Left forelimb (tissue), 1 donor: ENCODE measurements around the gene CGN.

Experiments used
- DNase-seq: peaks from one replicate; pipeline ENCODE4 v3.0.0-alpha.2; 2018; ENCODE audit warnings: low spot score

Gene CGN

GRCh38 chr1:151526735-151527525, 15.7 kb downstream of the CGN start:
- no peak for DNase-seq

GRCh38 chr1:151529211-151529702, 18.1 kb downstream of the CGN start:
- DNase-seq, result no peak

- no peak for DNase-seq
Measured at GRCh38 chr1:151529781-151530180, 18.6 kb downstream of the CGN start.

GRCh38 chr1:151530461-151530860, 19.3 kb downstream of the CGN start:
- DNase-seq, result no peak

- DNase-seq, result no peak
Measured at GRCh38 chr1:151533870-151534269, 22.7 kb downstream of the CGN start.

- DNase-seq, result peak; percentile 83
Measured at GRCh38 chr1:151534662-151535278, 23.6 kb downstream of the CGN start.

GRCh38 chr1:151535326-151536271, 24.4 kb downstream of the CGN start:
- no peak for DNase-seq

- no peak for DNase-seq
Measured at GRCh38 chr1:151536499-151536898, 25.3 kb downstream of the CGN start.

- DNase-seq, result no peak
Measured at GRCh38 chr1:151537112-151537511, 25.9 kb downstream of the CGN start.

- DNase-seq, result peak; percentile 75
Measured at GRCh38 chr1:151539321-151540020, 28.3 kb downstream of the CGN start.

- peak; percentile 93 for DNase-seq
Measured at GRCh38 chr1:151540021-151540981, 29.1 kb downstream of the CGN start, which contains the start of gene TUFT1. Gene TUFT1, plus strand, starts transcription at chr1:151540309. Its CDS starts 58 bp downstream, at chr1:151540367.

- no peak for DNase-seq
Measured at GRCh38 chr1:151540982-151541377, 29.8 kb downstream of the CGN start.

- DNase-seq, result no peak
Measured at GRCh38 chr1:151541752-151542151, 30.6 kb downstream of the CGN start.

GRCh38 chr1:151542710-151543129, 31.5 kb downstream of the CGN start:
- DNase-seq, result no peak

- no peak for DNase-seq
Measured at GRCh38 chr1:151545542-151545941, 34.4 kb downstream of the CGN start.

- no peak for DNase-seq
Measured at GRCh38 chr1:151546011-151546925, 35.1 kb downstream of the CGN start.

GRCh38 chr1:151547119-151547899, 36.1 kb downstream of the CGN start:
- no peak for DNase-seq

GRCh38 chr1:151547900-151548230, 36.7 kb downstream of the CGN start:
- DNase-seq, result no peak

GRCh38 chr1:151549199-151549598, 38.0 kb downstream of the CGN start:
- DNase-seq, result no peak
